Esophagus squamous epithelium (tissue), 5 donors: ENCODE results near the gene ITK. TPM values are rescaled to one million over a fixed set of nuclear protein-coding genes. Genes with fewer than 3 reads are reported as not detected.

Experiments used
- DNase-seq: peaks from one replicate; lab custom pipeline; 2025; lab: John Stamatoyannopoulos, UW
- H3K27ac ChIP-seq, 4 donors: fragments of 200-600 bp; sonication (generic); one replicate each; pipeline ENCODE4 v1.5.1; 2016 to 2019; ENCODE audit warnings: mild to moderate bottlenecking in 1 of 4
- H3K27me3 ChIP-seq, 4 donors: fragments of 200-600 bp; sonication (generic); 1 replicate in 3 of 4; 2 replicates in 1 of 4; pipeline versions ENCODE4 v1.5.1 to v1.6.0; 2017 to 2021; ENCODE audit warnings: antibody characterized with exemption in 1 of 4
- H3K36me3 ChIP-seq, 3 donors: fragments of 200-600 bp; sonication (generic); one replicate each; pipeline ENCODE4 v1.5.1; 2016 to 2019
- H3K4me1 ChIP-seq, 3 donors: fragments of 200-600 bp; sonication (generic); one replicate each; pipeline ENCODE4 v1.5.1; 2017 to 2019
- H3K4me3 ChIP-seq, 4 donors: fragments of 200-600 bp; sonication (generic); 1 replicate in 3 of 4; 2 replicates in 1 of 4; pipeline ENCODE4 v1.5.1; 2016 to 2019; ENCODE audit warnings: mild to moderate bottlenecking in 2 of 4, moderate library complexity in 1 of 4
- H3K9me3 ChIP-seq, 3 donors: fragments of 200-600 bp; sonication (generic); one replicate each; pipeline ENCODE4 v1.5.1; 2016 to 2019
- POLR2A ChIP-seq, 4 donors: fragments of 450-650 bp; IDR thresholded peaks; one replicate each; pipeline ENCODE4 v1.6.1; 2017; ENCODE audit warnings: antibody characterized with exemption in 4 of 4, mild to moderate bottlenecking in 4 of 4, moderate library complexity in 3 of 4
- WGBS, 2 donors: methylation state at CpG; one replicate each; pipeline ENCODE4 v1.1.5; 2018; 5-methylcytosine and 5-hydroxymethylcytosine counted together
- intact Hi-C: fragments of 100-400 bp; cut with DNase I; formaldehyde crosslinking; loops from one replicate; pipeline ENCODE4 v1.15.0; 2022
- total RNA-seq, 4 donors: library from RNA; depleted of rRNA; stranded (reverse); fragments of >200 nt; gene quantifications; one replicate each; pipeline ENCODE4 v1.1.0, GENCODE V29; 2016
- TF ChIP-seq, protein P1 (sequence below), 6 experiments: fragments of 450-650 bp in 4 of 6; fragments of 200-600 bp in 2 of 6; sonication (generic) in 2 of 6; IDR thresholded peaks; one replicate each; pipeline ENCODE4 v1.5.1; 2016 to 2019; ENCODE audit warnings: antibody characterized with exemption in 6 of 6, mild to moderate bottlenecking in 4 of 6, moderate library complexity in 4 of 6
- donor health status: DM: yes; HTN: yes; CAD: no.

Gene ITK
- total RNA-seq, 4 donors from 2014 or later = 0.53 to 5.1 (median 3.9) TPM

- TF ChIP-seq, protein P1, sequence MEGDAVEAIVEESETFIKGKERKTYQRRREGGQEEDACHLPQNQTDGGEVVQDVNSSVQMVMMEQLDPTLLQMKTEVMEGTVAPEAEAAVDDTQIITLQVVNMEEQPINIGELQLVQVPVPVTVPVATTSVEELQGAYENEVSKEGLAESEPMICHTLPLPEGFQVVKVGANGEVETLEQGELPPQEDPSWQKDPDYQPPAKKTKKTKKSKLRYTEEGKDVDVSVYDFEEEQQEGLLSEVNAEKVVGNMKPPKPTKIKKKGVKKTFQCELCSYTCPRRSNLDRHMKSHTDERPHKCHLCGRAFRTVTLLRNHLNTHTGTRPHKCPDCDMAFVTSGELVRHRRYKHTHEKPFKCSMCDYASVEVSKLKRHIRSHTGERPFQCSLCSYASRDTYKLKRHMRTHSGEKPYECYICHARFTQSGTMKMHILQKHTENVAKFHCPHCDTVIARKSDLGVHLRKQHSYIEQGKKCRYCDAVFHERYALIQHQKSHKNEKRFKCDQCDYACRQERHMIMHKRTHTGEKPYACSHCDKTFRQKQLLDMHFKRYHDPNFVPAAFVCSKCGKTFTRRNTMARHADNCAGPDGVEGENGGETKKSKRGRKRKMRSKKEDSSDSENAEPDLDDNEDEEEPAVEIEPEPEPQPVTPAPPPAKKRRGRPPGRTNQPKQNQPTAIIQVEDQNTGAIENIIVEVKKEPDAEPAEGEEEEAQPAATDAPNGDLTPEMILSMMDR (IDR thresholded peaks at IDR 0.05) = no peak
- TF ChIP-seq POLR2A (IDR thresholded peaks at IDR 0.05) = no peak
- intact Hi-C loops = no loop called here
- H3K4me3 ChIP-seq = no peak overlapping the region
- no peaks in the 10 kb centered on the region for H3K36me3 ChIP-seq
- 65 to 78% methylated on average over 3 of the region's 3 CpGs for WGBS, 2 donors
- no peaks in the 10 kb centered on the region for H3K4me1 ChIP-seq
- no peaks in the 10 kb centered on the region for H3K27me3 ChIP-seq
- DNase-seq = no peak
- H3K27ac ChIP-seq = no peak overlapping the region
- H3K9me3 ChIP-seq = no peaks in the 10 kb centered on the region
Measured at GRCh38 chr5:157292599-157292998, 112.0 kb downstream of the ITK start.

GRCh38 chr5:157294407-157295091 is 113.9 kb downstream of the ITK start:
- intact Hi-C loops = no loop called here
- H3K36me3 ChIP-seq = no peaks in the 10 kb centered on the region
- H3K9me3 ChIP-seq = no peaks in the 10 kb centered on the region
- DNase-seq = no peak
- H3K4me3 ChIP-seq = no peak overlapping the region
- TF ChIP-seq, protein P1 (IDR thresholded peaks at IDR 0.05) = no peak
- no peak for TF ChIP-seq POLR2A (IDR thresholded peaks at IDR 0.05)
- WGBS, 2 donors = 84 to 90% methylated on average over 7 of the region's 7 CpGs
- no peaks in the 10 kb centered on the region for H3K4me1 ChIP-seq
- no peak overlapping the region for H3K27ac ChIP-seq
- no peaks in the 10 kb centered on the region for H3K27me3 ChIP-seq

GRCh38 chr5:157295247-157295646 is 114.6 kb downstream of the ITK start:
- H3K27me3 ChIP-seq = no peaks in the 10 kb centered on the region
- no peak overlapping the region for H3K27ac ChIP-seq
- H3K4me1 ChIP-seq = no peaks in the 10 kb centered on the region
- no peak overlapping the region for H3K4me3 ChIP-seq
- intact Hi-C loops = no loop called here
- DNase-seq = no peak
- H3K36me3 ChIP-seq = no peaks in the 10 kb centered on the region
- TF ChIP-seq POLR2A (IDR thresholded peaks at IDR 0.05) = no peak
- TF ChIP-seq, protein P1 (IDR thresholded peaks at IDR 0.05) = no peak
- 53 to 56% methylated on average over 1 of the region's 1 CpG for WGBS, 2 donors
- H3K9me3 ChIP-seq = no peaks in the 10 kb centered on the region

DNA sequence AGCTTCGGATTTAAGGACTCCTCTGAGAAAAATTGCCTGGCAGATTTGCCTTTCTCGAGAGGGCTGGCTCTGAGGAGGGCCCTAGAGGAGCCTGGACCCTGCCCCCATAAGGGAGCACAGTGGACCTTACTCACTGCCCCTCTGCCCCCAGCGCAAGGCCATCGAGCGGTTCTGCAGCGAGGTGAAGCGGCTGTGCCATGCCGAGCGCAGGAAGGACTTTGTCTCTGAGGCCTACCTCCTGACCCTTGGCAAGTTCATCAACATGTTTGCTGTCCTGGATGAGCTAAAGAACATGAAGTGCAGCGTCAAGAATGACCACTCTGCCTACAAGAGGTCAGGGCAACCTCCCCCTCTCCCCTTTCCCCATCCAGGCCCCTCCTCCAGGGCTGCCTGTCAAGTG is 119.9 kb downstream of the ITK start:
- DNase-seq = no peak
- H3K9me3 ChIP-seq = no peaks in the 10 kb centered on the region
- 84% methylated on average over 6 to 10 of the region's 10 CpGs for WGBS, 2 donors
- H3K4me1 ChIP-seq = no peaks in the 10 kb centered on the region
- intact Hi-C loops = no loop called here
- no peaks in the 10 kb centered on the region for H3K27me3 ChIP-seq
- no peak for TF ChIP-seq POLR2A (IDR thresholded peaks at IDR 0.05)
- TF ChIP-seq, protein P1 (IDR thresholded peaks at IDR 0.05) = no peak
- H3K4me3 ChIP-seq = no peak overlapping the region
- no peaks in the 10 kb centered on the region for H3K36me3 ChIP-seq
- H3K27ac ChIP-seq = no peak overlapping the region

DNA sequence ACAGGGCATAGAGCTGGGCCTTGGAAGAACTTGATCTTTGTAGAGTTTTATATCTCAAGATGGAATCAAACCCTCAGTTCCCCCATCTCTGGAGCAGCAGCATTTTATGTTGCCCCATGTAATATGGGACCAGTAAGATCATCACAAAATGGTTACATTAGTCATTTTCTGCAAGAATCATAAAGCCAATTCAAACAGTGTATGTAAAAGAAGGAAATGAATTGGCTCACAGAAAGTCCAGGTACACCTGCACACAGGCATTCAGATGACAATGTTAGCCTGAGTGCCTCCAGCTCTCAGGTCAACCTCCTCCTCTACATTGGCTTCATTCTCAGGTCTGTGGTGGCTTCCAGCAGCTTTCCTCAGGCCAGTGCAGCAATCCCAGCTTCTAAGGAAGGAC is 120.4 kb downstream of the ITK start:
- no peaks in the 10 kb centered on the region for H3K4me1 ChIP-seq
- intact Hi-C loops = no loop called here
- no peak overlapping the region for H3K4me3 ChIP-seq

More for the DNA sequence above, 120.4 kb downstream of the ITK start:
- Histone ChIP-seq H3K27ac (no peak overlapping the region), H3K36me3 (no peaks in the 10 kb centered on the region), H3K27me3 (no peaks in the 10 kb centered on the region), H3K9me3 (no peaks in the 10 kb centered on the region)
- TF ChIP-seq, protein P1 (IDR thresholded peaks at IDR 0.05) = no peak
- TF ChIP-seq POLR2A (IDR thresholded peaks at IDR 0.05) = no peak
- no peak for DNase-seq
